Trophoblast cell (in vitro differentiated cells and primary cell): ENCODE results near the gene CHAT.
A peak's percentile ranks its signal among the peaks of the same experiment; 100 is the strongest.

Source experiments
- DNase-seq, 2 donors: peaks; one replicate each; pipeline ENCODE4 v3.0.0-alpha.2; 2016
- H2AFZ ChIP-seq: 2 replicates; pipeline ENCODE4 v1.6.1; 2013; ENCODE audit warnings: low read length, moderate library complexity, mild to moderate bottlenecking; ENCODE audit not compliant: insufficient read depth, poor library complexity
- H2AK5ac ChIP-seq: 2 replicates; pipeline ENCODE4 v1.6.1; 2013; ENCODE audit warnings: mild to moderate bottlenecking, low read length
- H2BK120ac ChIP-seq: 2 replicates; pipeline ENCODE4 v1.6.1; 2013; ENCODE audit warnings: low read length, mild to moderate bottlenecking, moderate library complexity; ENCODE audit not compliant: insufficient read depth, poor library complexity
- H2BK12ac ChIP-seq: 2 replicates; pipeline ENCODE4 v1.6.1; 2013; ENCODE audit warnings: mild to moderate bottlenecking, low read length, moderate library complexity
- H2BK5ac ChIP-seq: 2 replicates; pipeline ENCODE4 v1.6.1; 2013; ENCODE audit warnings: low read length, low read depth, moderate library complexity, mild to moderate bottlenecking; ENCODE audit not compliant: poor library complexity
- H3K14ac ChIP-seq: 2 replicates; pipeline ENCODE4 v1.6.1; 2013; ENCODE audit warnings: mild to moderate bottlenecking, low read length
- H3K18ac ChIP-seq: 2 replicates; pipeline ENCODE4 v1.6.1; 2013; ENCODE audit warnings: mild to moderate bottlenecking, low read length
- H3K23ac ChIP-seq: 2 replicates; pipeline ENCODE4 v1.6.1; 2013; ENCODE audit warnings: low read length
- H3K27ac ChIP-seq: 2 replicates; pipeline ENCODE4 v1.5.1; 2013; ENCODE audit warnings: low read depth, mild to moderate bottlenecking, inconsistent platforms, low read length, moderate library complexity
- H3K27me3 ChIP-seq: 2 replicates; pipeline ENCODE4 v1.6.1; 2013; ENCODE audit warnings: inconsistent platforms, mild to moderate bottlenecking, low read length, moderate library complexity; ENCODE audit not compliant: insufficient read depth
- H3K36me3 ChIP-seq, 2 experiments: 1 replicate in 1 of 2; 2 replicates in 1 of 2; pipeline ENCODE4 v1.6.1; 2013; ENCODE audit warnings: low read length in 2 of 2, mild to moderate bottlenecking in 2 of 2, moderate library complexity in 1 of 2; ENCODE audit not compliant: insufficient read depth in 2 of 2, control insufficient read depth in 1 of 2
- H3K4ac ChIP-seq: 2 replicates; pipeline ENCODE4 v1.6.1; 2013; ENCODE audit warnings: low read depth, mild to moderate bottlenecking, low read length, moderate library complexity
- H3K4me1 ChIP-seq, 2 experiments: 1 replicate in 1 of 2; 2 replicates in 1 of 2; pipeline ENCODE4 v1.6.1; 2013; ENCODE audit warnings: low read length in 2 of 2, mild to moderate bottlenecking in 2 of 2, moderate library complexity in 1 of 2; ENCODE audit not compliant: insufficient read depth in 2 of 2, control insufficient read depth in 1 of 2
- H3K4me2 ChIP-seq: 2 replicates; pipeline ENCODE4 v1.6.1; 2013; ENCODE audit warnings: inconsistent platforms, mild to moderate bottlenecking, low read length, moderate library complexity
- H3K4me3 ChIP-seq: 2 replicates; pipeline ENCODE4 v1.5.1; 2013; ENCODE audit warnings: mild to moderate bottlenecking, low read depth, low read length, inconsistent platforms
- H3K79me1 ChIP-seq: one replicate; pipeline ENCODE4 v1.6.1; 2013; ENCODE audit warnings: low read length
- H3K79me2 ChIP-seq: 2 replicates; pipeline ENCODE4 v1.6.1; 2013; ENCODE audit warnings: low read length, mild to moderate bottlenecking; ENCODE audit not compliant: control insufficient read depth, insufficient read depth, poor library complexity
- H3K9ac ChIP-seq: 2 replicates; pipeline ENCODE4 v1.6.1; 2013; ENCODE audit warnings: mild to moderate bottlenecking, low read length
- H3K9me3 ChIP-seq: 2 replicates; pipeline ENCODE4 v1.6.1; 2013; ENCODE audit warnings: low read depth, mild to moderate bottlenecking, control low read depth, inconsistent platforms, low read length; ENCODE audit not compliant: insufficient read depth
- H4K12ac ChIP-seq: 2 replicates; pipeline ENCODE4 v1.6.1; 2013; ENCODE audit warnings: low read depth, mild to moderate bottlenecking, low read length, moderate library complexity
- H4K8ac ChIP-seq: 2 replicates; pipeline ENCODE4 v1.6.1; 2013; ENCODE audit warnings: low read depth, mild to moderate bottlenecking, low read length, moderate library complexity
- H4K91ac ChIP-seq: one replicate; pipeline ENCODE4 v1.6.1; 2013; ENCODE audit warnings: low read depth, mild to moderate bottlenecking, low read length, moderate library complexity
- WGBS: extraction: QIAGEN DNeasy Blood & Tissue Kit; methylation state at CpG from one replicate; pipeline ENCODE4 v1.1.7; 2013; ENCODE audit warnings: missing lambda C conversion rate; ENCODE audit not compliant: insufficient read length, insufficient coverage; ENCODE audit errors: extremely low coverage; 5-methylcytosine and 5-hydroxymethylcytosine counted together

Gene CHAT

DNA sequence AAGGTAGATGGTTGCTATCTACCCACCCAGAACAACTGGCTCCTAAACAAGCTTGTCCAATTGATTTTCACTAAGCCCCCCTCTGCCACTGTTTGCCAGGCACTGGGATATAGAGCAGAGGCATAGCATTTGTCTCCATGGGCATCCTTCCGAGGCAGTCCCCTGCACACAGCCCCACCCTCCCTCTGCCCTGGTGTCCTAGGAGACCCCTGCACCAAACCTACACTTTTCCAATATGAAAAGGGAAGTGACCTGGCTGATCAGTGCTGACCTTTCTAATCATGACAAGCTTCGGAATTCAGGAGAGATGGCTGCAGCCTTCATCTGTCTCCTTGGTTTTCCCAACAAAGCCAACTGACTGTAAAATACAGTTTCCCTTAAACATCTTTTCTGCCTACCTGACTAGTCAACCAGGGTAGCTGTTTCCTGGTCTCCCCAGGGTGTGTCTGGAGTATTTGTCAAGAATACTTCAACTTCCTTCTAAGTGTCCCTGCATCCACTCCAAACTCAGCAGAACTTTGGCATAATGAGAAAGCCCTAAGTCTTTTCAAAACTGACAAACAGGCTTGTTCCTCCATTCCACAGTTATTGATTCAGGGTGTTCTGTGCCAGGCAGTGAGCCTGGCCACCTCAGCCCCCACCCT, 11.3 kb upstream of the CHAT start:
- Histone ChIP-seq H2AK5ac (peak overlapping the region; percentile 39), H3K4ac (no peak overlapping the region), H4K12ac (no peak overlapping the region), H3K27me3 (peaks cover 7% of the 10 kb centered on the region), H2BK120ac (no peak overlapping the region), H2BK5ac (no peak overlapping the region), H2BK12ac (peak overlapping the region; percentile 23), H3K18ac (no peak overlapping the region), H4K8ac (no peak overlapping the region), H3K4me3 (no peak overlapping the region), H3K4me1 (peaks cover 36 to 42% of the 10 kb centered on the region in 2 experiments), H2AFZ (no peak overlapping the region), H3K79me2 (peaks cover 4% of the 10 kb centered on the region), H3K23ac (no peak overlapping the region), H3K9ac (no peak overlapping the region), H3K36me3 (no peaks in the 10 kb centered on the region), H3K27ac (peak overlapping the region; percentile 51), H3K79me1 (peaks cover 31% of the 10 kb centered on the region), H3K9me3 (peaks cover 4% of the 10 kb centered on the region), H3K4me2 (no peak overlapping the region), H3K14ac (no peak overlapping the region), H4K91ac (peak overlapping the region; percentile 15)
- DNase-seq: no peak
- WGBS: no CpG with 5 or more reads among the region's 2 CpGs

DNA sequence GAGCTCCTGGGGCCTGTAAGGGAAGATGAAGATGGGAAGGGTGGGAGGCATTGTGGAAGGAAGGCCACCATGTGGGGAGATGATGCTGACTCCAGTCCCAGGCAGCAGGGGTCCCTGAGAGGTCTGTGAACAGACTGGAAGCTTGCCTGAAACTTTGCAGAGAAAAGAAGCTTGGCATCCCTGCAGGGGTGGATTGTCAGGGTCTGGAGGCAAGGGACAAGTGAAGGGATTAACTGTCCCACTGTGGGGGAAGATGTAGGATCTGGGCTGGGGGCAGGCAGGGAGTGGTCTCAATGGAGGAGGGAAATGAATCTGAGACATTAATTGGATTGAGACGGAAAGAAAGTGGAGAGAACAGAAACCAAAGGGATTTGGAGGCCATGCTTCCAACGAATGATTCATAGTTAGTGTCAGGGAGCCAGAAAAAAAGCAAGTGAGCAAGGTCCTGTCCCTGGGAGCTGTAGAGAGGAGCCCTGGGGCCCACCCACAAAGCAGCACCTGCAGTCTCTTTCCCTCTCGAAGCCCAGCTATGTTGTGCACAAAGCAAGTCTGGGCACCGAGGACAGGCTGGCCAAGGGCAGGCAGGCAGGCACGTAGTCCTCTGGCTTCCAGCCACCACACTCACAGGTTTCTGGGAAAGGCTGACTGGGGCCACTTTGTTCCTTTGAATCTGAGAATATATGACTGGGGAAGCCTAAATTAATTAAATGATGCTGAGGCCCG, 8.5 kb upstream of the CHAT start:
- H2BK5ac ChIP-seq: no peak overlapping the region
- H4K91ac ChIP-seq: no peak overlapping the region
- no CpG with 5 or more reads among the region's 6 CpGs for WGBS
- no peak overlapping the region for H3K18ac ChIP-seq
- no peak overlapping the region for H3K4ac ChIP-seq
- H3K14ac ChIP-seq: no peak overlapping the region
- no peaks in the 10 kb centered on the region for H3K79me2 ChIP-seq
- H3K36me3 ChIP-seq: no peaks in the 10 kb centered on the region
- H3K4me3 ChIP-seq: no peak overlapping the region
- no peak overlapping the region for H3K4me2 ChIP-seq
- H3K27me3 ChIP-seq: peaks cover 32% of the 10 kb centered on the region
- no peak overlapping the region for H3K23ac ChIP-seq
- H3K9ac ChIP-seq: no peak overlapping the region
- H2BK12ac ChIP-seq: no peak overlapping the region
- no peak for DNase-seq
- no peak overlapping the region for H2BK120ac ChIP-seq
- peaks cover 9% of the 10 kb centered on the region for H3K79me1 ChIP-seq
- peaks cover 17 to 26% of the 10 kb centered on the region in 2 experiments for H3K4me1 ChIP-seq
- H3K27ac ChIP-seq: no peak overlapping the region
- H4K12ac ChIP-seq: no peak overlapping the region
- H2AK5ac ChIP-seq: no peak overlapping the region
- H2AFZ ChIP-seq: no peak overlapping the region
- H3K9me3 ChIP-seq: peaks cover 8% of the 10 kb centered on the region
- H4K8ac ChIP-seq: no peak overlapping the region

DNA sequence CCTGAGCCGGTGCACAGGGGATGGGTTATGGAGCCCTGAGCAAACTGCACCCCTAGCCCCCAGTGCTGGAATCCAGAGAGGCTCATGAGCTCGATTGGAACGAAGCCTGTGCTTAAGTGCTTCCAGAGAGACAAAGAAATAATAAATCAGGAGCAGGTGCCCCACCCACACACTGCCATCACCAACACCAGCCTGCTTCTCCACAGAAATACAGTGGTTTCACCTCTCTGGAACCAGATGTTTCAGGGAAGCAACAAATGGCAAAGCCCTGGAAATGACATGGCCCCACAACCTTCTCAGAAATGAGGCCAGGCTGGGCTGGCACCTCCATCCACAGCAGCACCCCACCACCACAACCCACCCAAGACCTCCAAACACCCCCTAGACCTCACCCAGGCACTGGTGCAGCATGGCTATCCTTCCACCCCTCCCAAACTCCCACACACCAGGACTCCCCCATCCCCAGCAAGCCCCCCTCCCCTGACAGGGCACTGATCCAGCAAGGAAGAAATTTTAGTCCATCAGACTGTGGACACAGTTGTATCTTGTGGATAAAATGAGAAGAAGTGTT, 7.8 kb upstream of the CHAT start:
- Histone ChIP-seq H3K79me1 (peaks cover 4% of the 10 kb centered on the region), H3K27me3 (peaks cover 39% of the 10 kb centered on the region), H2BK5ac (no peak overlapping the region), H3K4me1 (peaks cover 12 to 27% of the 10 kb centered on the region in 2 experiments), H3K4me3 (no peak overlapping the region), H3K79me2 (no peaks in the 10 kb centered on the region), H3K27ac (no peak overlapping the region), H4K91ac (no peak overlapping the region), H2BK120ac (no peak overlapping the region), H3K9me3 (peaks cover 11% of the 10 kb centered on the region), H3K18ac (no peak overlapping the region), H3K36me3 (no peaks in the 10 kb centered on the region), H3K23ac (no peak overlapping the region), H2AK5ac (no peak overlapping the region), H3K14ac (no peak overlapping the region), H4K12ac (no peak overlapping the region), H2BK12ac (no peak overlapping the region), H4K8ac (no peak overlapping the region), H3K4ac (no peak overlapping the region), H2AFZ (no peak overlapping the region), H3K9ac (no peak overlapping the region), H3K4me2 (no peak overlapping the region)
- no peak for DNase-seq
- no CpG with 5 or more reads among the region's 3 CpGs for WGBS

DNA sequence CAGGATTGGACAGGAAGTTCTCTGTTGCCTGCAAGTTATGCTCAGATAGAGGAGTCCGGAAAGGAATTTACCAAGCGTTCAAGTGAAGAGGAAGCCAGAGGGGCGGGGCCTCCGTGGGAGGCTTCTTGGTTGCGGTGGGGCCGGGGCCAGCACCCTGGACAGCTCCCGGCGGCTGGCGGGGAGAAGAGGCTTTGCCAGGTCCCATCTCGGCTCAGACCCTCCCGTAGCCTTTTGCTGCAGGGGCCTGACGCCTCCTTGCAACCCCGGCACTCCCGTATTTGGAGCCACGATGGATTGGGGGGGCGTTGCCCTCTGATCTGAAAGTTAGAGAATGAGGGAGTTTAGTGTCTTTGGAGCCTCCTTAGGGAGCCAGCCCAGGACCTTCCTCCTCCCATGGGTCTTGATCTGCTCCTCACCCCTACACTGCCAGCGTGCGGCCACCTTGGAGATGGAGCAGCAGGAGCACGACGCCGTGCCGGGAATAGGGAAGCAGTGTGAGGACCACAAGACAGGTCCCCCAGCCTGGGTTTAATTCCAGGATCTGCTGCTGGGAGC, 6.8 kb upstream of the CHAT start:
- no peak overlapping the region for H3K18ac ChIP-seq
- no peak overlapping the region for H2BK12ac ChIP-seq
- H3K36me3 ChIP-seq: no peaks in the 10 kb centered on the region
- no peak overlapping the region for H3K4me2 ChIP-seq
- no peak overlapping the region for H2AFZ ChIP-seq
- WGBS: no CpG with 5 or more reads among the region's 22 CpGs
- H4K8ac ChIP-seq: no peak overlapping the region
- H3K79me1 ChIP-seq: no peaks in the 10 kb centered on the region
- H3K9me3 ChIP-seq: peaks cover 21% of the 10 kb centered on the region
- peaks cover 49% of the 10 kb centered on the region for H3K27me3 ChIP-seq
- H3K23ac ChIP-seq: no peak overlapping the region
- H3K14ac ChIP-seq: no peak overlapping the region
- no peak overlapping the region for H4K91ac ChIP-seq
- H3K4me1 ChIP-seq: peaks cover 5 to 21% of the 10 kb centered on the region in 2 experiments
- H2AK5ac ChIP-seq: no peak overlapping the region
- no peak overlapping the region for H4K12ac ChIP-seq
- no peak overlapping the region for H3K4me3 ChIP-seq
- H3K27ac ChIP-seq: no peak overlapping the region
- no peak overlapping the region for H3K9ac ChIP-seq
- H3K4ac ChIP-seq: no peak overlapping the region
- DNase-seq: peak; percentile 62 to 71
- no peak overlapping the region for H2BK120ac ChIP-seq
- no peak overlapping the region for H2BK5ac ChIP-seq
- H3K79me2 ChIP-seq: no peaks in the 10 kb centered on the region
